ENCODE results near the gene F8A1. TPM values are rescaled to one million over a fixed set of nuclear protein-coding genes. Genes with fewer than 3 reads are reported as not detected.
"Not testable (repeated sequence)": the region's sequence is repeated elsewhere in the genome, so short reads cannot be mapped to it uniquely, and the experiment has no call there.

F8A1 gene
- total RNA-seq, 1 donor from 2014 or later, result 0.79 TPM

GRCh38 chrX:154914052-154914451 is 27.9 kb downstream of the F8A1 start:
- no peak for DNase-seq (ENCODE audit: low read depth)
- H3K27me3 ChIP-seq (ENCODE audit: control insufficient read depth, insufficient read depth, low read length), result no peaks in the 10 kb centered on the region
- no peak overlapping the region for H3K4me3 ChIP-seq (ENCODE audit: low read depth, low read length)
- TF ChIP-seq, protein P1, sequence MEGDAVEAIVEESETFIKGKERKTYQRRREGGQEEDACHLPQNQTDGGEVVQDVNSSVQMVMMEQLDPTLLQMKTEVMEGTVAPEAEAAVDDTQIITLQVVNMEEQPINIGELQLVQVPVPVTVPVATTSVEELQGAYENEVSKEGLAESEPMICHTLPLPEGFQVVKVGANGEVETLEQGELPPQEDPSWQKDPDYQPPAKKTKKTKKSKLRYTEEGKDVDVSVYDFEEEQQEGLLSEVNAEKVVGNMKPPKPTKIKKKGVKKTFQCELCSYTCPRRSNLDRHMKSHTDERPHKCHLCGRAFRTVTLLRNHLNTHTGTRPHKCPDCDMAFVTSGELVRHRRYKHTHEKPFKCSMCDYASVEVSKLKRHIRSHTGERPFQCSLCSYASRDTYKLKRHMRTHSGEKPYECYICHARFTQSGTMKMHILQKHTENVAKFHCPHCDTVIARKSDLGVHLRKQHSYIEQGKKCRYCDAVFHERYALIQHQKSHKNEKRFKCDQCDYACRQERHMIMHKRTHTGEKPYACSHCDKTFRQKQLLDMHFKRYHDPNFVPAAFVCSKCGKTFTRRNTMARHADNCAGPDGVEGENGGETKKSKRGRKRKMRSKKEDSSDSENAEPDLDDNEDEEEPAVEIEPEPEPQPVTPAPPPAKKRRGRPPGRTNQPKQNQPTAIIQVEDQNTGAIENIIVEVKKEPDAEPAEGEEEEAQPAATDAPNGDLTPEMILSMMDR (IDR thresholded peaks at IDR 0.05; ENCODE audit: insufficient read depth, low read length, severe bottlenecking), result no peak
- FAIRE-seq, result no peak
- H3K36me3 ChIP-seq (ENCODE audit: control insufficient read depth, insufficient read depth, low read length), result no peaks in the 10 kb centered on the region

DNA sequence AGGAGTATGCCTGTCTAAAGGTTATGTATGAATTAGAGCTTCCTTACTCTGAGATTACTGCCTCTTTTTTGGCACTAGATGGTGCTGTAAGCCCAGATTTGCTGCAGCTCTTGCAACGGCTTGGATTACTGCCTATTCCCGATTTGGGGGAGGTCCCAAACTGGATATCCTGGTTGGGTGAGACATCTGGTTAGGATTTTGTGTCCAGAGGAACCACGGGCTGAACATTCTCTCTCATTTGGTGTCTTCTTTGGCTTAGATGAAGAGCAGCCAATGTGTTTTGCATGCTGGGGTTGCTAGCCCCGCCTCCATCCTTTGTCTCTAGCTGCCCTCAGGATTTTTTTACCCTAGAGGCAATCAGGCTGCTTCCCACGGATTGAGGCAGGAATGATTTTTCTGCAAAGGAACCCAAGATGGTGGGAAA is 31.9 kb downstream of the F8A1 start:
- no peaks in the 10 kb centered on the region for H3K36me3 ChIP-seq (ENCODE audit: control insufficient read depth, insufficient read depth, low read length)
- no peaks in the 10 kb centered on the region for H3K27me3 ChIP-seq (ENCODE audit: control insufficient read depth, insufficient read depth, low read length)
- H3K4me3 ChIP-seq (ENCODE audit: low read depth, low read length), result no peak overlapping the region
- TF ChIP-seq, protein P1 (IDR thresholded peaks at IDR 0.05; ENCODE audit: insufficient read depth, low read length, severe bottlenecking), result peak; percentile 62
- FAIRE-seq (no peak), DNase-seq (ENCODE audit: low read depth) (peak; percentile 56)

DNA sequence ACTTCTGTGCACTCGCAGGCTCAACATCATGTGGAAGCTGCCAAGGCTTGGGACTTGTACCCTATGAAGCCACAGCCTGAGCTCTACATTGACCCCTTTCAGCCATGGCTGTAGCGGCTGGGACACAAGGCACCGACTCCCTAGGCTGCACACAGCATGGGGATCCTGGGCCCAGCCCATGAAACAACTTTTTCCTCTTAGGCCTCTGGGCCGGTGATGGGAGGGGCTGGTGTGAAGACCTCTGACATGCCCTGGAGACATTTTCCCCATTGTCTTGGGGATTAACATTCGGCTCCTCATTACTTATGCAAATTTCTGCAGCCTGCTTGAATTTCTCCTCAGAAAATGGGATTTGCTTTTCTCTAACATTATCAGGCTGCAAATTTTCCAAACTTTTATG is 38.6 kb downstream of the F8A1 start:
- not testable (repeated sequence) for H3K4me3 ChIP-seq (ENCODE audit: low read depth, low read length); H3K36me3 ChIP-seq (ENCODE audit: control insufficient read depth, insufficient read depth, low read length); FAIRE-seq; H3K27me3 ChIP-seq (ENCODE audit: control insufficient read depth, insufficient read depth, low read length); DNase-seq (ENCODE audit: low read depth)

Other genes starting within 250 kb of the F8A1 start
- gene CTAG2, start 232.8 kb upstream of the F8A1 start, total RNA-seq, result not detected in 2 replicates
- under 0.01 and 0.13 TPM in 2 replicates for gene GAB3, start 135.3 kb upstream of the F8A1 start, total RNA-seq
- 62.1 and 91.1 TPM in 2 replicates for gene DKC1, start 123.5 kb upstream of the F8A1 start, total RNA-seq
- 1.1 and 2.2 TPM in 2 replicates for gene MPP1, start 80.9 kb upstream of the F8A1 start, total RNA-seq
- not detected in 2 replicates for gene SMIM9, start 51.7 kb upstream of the F8A1 start, total RNA-seq
- 0.26 and 0.64 TPM in 2 replicates for gene F8, start 136.4 kb downstream of the F8A1 start, total RNA-seq
- 36.1 and 50.8 TPM in 2 replicates for gene FUNDC2, start 140.5 kb downstream of the F8A1 start, total RNA-seq
- 6.8 and 16.1 TPM in 2 replicates for gene CMC4, start 184.8 kb downstream of the F8A1 start, total RNA-seq
- gene MTCP1, start 184.8 kb downstream of the F8A1 start, total RNA-seq, result 1.8 and 29.3 TPM in 2 replicates
- gene BRCC3, start 185.2 kb downstream of the F8A1 start, total RNA-seq, result 9.3 and 10.0 TPM in 2 replicates

Data from bronchial epithelial cell (primary cell).